ENCODE data around the gene MAP1S.

The MAP1S gene, protein sequence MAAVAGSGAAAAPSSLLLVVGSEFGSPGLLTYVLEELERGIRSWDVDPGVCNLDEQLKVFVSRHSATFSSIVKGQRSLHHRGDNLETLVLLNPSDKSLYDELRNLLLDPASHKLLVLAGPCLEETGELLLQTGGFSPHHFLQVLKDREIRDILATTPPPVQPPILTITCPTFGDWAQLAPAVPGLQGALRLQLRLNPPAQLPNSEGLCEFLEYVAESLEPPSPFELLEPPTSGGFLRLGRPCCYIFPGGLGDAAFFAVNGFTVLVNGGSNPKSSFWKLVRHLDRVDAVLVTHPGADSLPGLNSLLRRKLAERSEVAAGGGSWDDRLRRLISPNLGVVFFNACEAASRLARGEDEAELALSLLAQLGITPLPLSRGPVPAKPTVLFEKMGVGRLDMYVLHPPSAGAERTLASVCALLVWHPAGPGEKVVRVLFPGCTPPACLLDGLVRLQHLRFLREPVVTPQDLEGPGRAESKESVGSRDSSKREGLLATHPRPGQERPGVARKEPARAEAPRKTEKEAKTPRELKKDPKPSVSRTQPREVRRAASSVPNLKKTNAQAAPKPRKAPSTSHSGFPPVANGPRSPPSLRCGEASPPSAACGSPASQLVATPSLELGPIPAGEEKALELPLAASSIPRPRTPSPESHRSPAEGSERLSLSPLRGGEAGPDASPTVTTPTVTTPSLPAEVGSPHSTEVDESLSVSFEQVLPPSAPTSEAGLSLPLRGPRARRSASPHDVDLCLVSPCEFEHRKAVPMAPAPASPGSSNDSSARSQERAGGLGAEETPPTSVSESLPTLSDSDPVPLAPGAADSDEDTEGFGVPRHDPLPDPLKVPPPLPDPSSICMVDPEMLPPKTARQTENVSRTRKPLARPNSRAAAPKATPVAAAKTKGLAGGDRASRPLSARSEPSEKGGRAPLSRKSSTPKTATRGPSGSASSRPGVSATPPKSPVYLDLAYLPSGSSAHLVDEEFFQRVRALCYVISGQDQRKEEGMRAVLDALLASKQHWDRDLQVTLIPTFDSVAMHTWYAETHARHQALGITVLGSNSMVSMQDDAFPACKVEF

GRCh38 chr19:17718947-17719711, at the start of gene MAP1S:
Gene MAP1S (plus strand): TSS chr19:17719480. CDS start chr19:17719503, 23 bp downstream.
- DNase-seq = peak; percentile 42

DNA sequence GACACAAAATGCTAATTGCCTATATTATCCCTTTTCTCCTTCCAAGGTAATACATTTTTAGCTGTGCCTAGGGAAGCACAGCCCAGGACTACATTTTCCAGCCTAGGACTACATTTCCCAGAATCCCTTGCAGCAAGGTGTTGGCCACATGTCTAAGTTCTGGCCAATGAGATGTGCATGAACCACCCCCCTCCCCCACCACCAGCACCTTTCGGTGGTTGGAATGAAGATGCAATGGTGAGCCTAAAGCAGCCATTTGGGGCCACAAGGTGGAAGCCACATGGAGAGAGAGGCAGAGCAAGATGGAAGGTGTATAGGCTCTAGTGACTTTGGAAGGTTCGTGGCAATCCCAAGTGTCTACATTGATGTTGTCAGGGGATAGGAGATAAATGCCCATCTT, 47.4 kb upstream of the MAP1S start:
- peak; percentile 50 for DNase-seq

- DNase-seq = no peak
Observed at GRCh38 chr19:17673937-17674799, 45.1 kb upstream of the MAP1S start.

DNA sequence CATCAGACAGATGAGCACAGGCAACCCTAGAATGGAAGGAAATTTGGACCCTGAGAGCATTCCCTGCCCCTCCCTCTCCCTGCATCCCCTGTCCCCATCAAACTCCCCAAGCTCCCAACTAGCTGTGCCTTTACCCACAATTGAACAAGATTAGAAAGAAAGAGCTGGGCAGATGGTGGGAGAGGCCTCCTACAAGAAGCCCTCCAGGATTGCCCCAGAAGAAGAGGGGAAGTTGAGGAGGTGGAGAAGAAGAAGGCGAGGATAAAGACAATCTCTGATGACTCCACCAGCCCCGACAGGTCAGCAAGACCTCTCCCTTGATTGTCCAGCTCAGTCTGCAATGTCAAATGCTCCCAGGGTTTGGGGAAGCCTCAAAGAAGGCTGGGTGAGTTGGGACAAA, 43.0 kb upstream of the MAP1S start:
- no peak for DNase-seq

DNA sequence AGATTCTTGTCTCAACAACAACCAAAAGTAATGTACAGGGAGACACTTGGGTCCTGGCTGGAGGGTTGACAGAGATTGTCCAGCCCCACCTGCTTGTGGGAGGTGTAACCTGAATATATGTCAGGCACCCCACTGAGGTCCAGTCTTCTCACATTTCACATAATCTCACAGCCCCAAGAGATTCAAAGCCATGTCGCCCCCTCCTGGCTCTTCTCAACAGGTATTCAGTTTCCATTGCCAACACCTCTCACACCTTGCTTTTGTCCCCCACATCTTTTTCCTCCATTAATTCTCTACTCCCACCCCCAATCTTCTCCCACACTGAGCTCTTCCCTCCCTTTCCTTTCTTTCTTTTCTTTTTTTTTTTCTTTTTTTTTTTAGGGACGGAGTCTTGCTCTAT, 42.3 kb upstream of the MAP1S start:
- peak; percentile 7 for DNase-seq

DNA sequence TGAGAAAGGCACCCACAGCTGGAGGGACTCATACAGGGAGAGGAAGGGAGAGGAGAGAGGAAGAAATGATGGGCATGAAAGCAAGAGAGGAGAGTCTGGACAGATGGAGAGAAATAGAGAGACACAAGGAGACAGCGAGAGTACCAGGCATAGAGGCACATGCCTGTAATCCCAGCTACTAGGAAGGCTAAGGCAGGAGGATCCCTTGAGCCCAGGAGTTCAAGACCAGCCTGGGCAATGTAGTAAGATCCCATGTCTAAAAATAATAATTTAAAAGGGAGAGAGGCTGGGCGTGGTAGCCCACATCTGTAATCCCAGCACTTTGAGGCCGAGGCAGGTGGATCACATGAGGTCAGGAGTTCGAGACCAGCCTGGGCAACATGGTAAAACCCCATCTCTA, 40.4 kb upstream of the MAP1S start:
- DNase-seq = no peak

DNA sequence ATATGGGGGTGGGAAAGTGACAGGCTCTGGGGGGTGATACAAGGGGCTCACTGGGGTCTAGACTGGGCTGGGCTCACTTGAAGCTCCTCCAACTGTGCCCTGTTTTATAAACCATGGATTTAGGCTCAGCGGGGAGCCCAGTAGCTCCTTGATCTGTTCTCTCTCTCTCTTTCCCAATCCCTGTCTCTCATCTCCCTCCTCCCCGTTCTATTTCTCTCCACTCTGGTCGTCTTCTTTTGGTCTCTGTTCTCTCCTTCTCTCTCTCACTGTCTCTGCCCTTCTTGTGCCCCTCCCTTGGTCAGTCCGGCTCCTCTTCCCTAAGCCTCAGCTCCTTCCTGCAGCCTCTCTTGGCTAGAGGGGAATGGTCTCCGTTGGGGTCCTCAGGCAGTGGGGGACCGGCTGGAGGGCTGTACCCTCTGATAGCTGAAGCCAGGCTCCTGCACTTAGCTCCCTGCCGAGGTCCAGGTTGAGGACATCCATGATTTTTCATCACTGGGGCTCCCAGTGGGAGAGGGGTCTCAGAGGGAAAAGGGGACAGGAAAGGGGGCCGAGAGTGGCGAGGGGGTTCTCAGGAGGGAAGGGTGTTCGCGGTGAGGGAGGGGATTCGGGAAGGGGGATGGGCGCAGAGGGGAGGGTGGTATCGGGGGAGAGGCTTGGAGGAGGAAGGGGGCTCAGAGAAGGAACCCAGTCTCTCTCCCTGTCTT, 39.6 kb upstream of the MAP1S start:
- DNase-seq = no peak

DNA sequence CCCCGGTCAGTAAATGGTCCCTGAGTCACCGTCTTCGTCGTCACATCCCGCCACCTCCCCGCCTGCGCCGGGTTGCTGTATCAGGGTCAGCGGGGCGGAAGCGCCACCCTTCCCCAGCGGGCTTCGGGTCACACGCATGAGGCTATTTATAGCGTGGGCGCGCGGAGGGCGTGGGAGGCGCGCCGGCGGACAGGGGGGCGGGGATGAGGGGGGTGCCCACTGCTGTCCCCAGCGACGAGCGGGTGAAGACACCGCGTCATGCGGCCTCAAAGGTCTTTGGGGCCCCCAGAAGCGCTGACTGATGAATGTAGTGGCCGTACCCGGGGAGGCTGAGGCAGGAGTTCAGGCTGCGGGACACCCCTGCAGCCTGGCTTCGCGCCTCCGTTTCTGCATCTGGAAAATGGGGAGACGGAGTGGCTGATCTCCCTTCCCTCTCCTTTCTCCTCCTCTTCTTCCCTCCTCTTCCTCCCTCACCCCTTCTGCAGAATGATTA, 39.0 kb upstream of the MAP1S start:
- peak; percentile 35 for DNase-seq

DNA sequence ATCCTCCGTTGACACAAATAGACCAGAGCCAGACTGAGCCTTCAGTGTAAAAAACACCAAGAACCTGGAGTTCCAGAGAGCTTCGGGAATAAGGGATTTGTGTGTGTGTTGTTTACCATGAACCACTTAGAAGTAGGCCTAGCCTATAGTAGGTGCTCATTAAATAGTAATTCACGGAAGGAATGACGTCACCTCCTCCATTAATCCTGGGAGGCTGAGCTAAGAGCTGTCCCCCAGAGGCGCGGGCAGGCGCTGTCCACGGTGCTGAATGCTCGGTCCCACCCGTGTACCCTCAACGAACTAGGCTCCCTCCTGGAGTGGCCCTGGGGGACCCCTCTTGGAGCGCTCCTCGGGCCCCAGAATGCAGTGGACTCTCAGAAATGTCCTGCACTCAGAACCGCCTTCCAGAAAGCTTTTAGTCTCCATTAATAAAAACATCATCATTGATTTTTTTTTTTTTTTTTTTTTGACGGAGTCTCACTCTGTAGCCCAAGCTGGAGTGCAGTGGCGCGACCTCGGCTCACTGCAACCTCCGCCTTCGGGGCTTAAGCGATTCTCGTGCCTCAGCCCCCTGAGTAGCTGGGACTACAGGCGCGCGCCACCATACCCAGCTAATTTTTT, 37.7 kb upstream of the MAP1S start:
- peak; percentile 52 for DNase-seq

DNA sequence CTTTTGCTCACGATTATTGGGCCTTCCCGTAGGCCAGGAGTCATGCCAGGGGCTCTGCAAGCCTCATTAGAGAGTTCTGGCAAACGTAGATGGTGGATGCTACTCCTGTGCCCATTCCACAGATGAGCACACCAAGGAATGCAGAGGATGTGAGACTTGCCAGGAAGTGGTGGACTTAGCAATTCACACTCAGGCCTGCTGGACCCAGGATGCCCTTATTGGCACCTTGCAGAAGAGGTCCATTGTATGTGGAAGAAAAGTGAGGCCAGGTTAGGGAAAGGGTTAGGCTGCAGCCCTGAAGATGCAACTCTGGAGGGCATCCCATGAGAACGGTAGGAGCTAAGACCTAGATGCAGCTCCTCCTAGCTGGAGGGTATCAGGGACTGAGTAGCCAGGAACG, 37.0 kb upstream of the MAP1S start:
- DNase-seq = no peak

- DNase-seq = no peak
Observed at GRCh38 chr19:17683078-17683477, 36.2 kb upstream of the MAP1S start.

- DNase-seq = no peak
Observed at GRCh38 chr19:17684256-17684655, 35.0 kb upstream of the MAP1S start.

- DNase-seq = no peak
Observed at GRCh38 chr19:17685451-17686022, 33.7 kb upstream of the MAP1S start.

- no peak for DNase-seq
Observed at GRCh38 chr19:17686023-17686521, 33.2 kb upstream of the MAP1S start.

GRCh38 chr19:17686592-17687024, 32.7 kb upstream of the MAP1S start:
- DNase-seq = no peak

GRCh38 chr19:17687141-17687856, 32.0 kb upstream of the MAP1S start:
- no peak for DNase-seq

GRCh38 chr19:17687857-17688784, 31.2 kb upstream of the MAP1S start, which contains the start of gene UNC13A:
Gene UNC13A (minus strand): TSS chr19:17688354. CDS start chr19:17688199, 155 bp downstream.
- DNase-seq = peak; percentile 31

All from hematopoietic multipotent progenitor cell treated with erythropoietin and hydrocortisone succinate and interleukin-3 and kit ligand, for 8 days (in vitro differentiated cells).